ENCODE data around the gene RFX3.

DNA sequence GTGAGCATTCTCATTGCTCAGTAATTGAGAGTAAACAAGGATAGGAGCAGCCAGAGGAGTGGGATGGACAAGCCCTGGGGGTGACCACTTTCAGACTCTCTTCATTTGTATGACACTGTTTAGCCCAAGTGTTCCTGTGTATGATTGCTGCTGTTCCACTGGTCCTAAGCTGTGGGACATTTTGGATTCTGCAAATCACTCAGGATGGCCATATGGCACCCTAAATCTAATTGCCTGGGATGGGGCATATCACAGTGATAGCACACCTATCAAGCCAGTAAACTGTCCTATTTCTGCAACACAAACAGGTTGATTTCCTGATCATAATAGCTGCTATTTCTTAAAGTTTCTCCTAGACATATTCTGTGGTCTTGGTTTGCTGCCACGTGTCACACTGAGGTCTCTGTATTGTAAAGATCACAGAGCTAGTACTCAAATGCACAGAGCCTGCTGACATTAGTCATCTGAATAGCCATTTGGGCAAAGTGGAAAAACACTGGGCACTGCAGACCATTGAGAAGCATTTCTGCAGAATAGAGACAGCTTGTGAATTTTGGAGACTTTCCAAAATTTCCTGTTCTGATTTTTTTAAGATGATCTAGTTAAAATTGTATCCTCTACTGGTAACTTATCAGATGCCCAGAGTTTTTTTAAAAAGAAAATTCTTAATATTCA lies 320.2 kb downstream of the RFX3 start:
- no peak for TF ChIP-seq POLR2A (IDR thresholded peaks at IDR 0.05)
- TF ChIP-seq, protein P1, sequence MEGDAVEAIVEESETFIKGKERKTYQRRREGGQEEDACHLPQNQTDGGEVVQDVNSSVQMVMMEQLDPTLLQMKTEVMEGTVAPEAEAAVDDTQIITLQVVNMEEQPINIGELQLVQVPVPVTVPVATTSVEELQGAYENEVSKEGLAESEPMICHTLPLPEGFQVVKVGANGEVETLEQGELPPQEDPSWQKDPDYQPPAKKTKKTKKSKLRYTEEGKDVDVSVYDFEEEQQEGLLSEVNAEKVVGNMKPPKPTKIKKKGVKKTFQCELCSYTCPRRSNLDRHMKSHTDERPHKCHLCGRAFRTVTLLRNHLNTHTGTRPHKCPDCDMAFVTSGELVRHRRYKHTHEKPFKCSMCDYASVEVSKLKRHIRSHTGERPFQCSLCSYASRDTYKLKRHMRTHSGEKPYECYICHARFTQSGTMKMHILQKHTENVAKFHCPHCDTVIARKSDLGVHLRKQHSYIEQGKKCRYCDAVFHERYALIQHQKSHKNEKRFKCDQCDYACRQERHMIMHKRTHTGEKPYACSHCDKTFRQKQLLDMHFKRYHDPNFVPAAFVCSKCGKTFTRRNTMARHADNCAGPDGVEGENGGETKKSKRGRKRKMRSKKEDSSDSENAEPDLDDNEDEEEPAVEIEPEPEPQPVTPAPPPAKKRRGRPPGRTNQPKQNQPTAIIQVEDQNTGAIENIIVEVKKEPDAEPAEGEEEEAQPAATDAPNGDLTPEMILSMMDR (IDR thresholded peaks at IDR 0.05): no peak

Measured in esophagus squamous epithelium (tissue), 4 donors.